HG03558 (cell line): ENCODE data around the gene BAHCC1.

ENCODE experiments used
- ATAC-seq: cut with Tn5 transposase; IDR thresholded peaks from one replicate; pipeline ENCODE4 v1.9.1; 2021; ENCODE audit warnings: moderate number of reproducible peaks; ENCODE audit not compliant: unreplicated experiment; ENCODE audit errors: extremely low read depth

BAHCC1 gene

GRCh38 chr17:81509207-81509971 is 114.1 kb downstream of the BAHCC1 start:
- no peak for ATAC-seq

DNA sequence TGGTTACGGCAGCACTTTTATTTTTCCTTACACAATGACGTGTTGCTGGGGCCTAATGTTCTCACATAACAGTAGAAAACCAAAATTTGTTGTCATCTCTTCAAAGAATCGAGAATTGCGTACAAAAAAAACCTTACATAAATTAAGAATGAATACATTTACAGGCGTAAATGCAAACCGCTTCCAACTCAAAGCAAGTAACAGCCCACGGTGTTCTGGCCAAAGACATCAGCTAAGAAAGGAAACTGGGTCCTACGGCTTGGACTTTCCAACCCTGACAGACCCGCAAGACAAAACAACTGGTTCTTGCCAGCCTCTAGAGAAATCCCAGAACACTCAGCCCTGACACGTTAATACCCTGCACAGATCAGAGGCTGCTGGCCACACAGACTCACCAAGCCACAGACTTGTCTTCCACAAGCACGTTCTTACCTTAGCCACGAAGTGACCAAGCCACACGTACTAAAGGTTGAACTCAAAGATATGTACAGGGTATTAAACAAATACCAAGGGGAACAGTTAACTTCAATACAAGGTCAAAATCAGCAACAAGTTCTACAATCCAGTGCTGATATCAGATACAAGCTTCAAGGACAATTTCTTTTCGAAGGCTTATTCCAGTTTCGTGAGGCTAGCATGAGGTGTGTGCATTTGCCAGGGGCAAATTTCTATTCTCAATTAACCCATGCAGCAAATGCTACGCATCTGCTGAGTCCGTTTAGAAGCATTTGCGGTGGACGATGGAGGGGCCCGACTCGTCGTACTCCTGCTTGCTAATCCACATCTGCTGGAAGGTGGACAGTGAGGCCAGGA is 114.9 kb downstream of the BAHCC1 start:
- ATAC-seq = no peak

GRCh38 chr17:81510785-81511553 is 115.7 kb downstream of the BAHCC1 start:
- ATAC-seq = no peak

DNA sequence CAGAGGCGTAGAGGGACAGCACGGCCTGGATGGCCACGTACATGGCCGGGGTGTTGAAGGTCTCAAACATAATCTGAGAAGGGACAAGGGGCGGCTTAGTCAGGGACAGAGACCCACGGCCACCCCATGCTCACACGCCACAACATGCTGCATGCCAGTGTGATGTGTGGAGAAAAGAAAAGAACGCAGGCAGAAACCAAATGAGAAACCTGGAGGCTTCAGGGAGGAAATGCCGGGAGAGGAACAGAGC is 116.2 kb downstream of the BAHCC1 start:
- ATAC-seq = no peak

DNA sequence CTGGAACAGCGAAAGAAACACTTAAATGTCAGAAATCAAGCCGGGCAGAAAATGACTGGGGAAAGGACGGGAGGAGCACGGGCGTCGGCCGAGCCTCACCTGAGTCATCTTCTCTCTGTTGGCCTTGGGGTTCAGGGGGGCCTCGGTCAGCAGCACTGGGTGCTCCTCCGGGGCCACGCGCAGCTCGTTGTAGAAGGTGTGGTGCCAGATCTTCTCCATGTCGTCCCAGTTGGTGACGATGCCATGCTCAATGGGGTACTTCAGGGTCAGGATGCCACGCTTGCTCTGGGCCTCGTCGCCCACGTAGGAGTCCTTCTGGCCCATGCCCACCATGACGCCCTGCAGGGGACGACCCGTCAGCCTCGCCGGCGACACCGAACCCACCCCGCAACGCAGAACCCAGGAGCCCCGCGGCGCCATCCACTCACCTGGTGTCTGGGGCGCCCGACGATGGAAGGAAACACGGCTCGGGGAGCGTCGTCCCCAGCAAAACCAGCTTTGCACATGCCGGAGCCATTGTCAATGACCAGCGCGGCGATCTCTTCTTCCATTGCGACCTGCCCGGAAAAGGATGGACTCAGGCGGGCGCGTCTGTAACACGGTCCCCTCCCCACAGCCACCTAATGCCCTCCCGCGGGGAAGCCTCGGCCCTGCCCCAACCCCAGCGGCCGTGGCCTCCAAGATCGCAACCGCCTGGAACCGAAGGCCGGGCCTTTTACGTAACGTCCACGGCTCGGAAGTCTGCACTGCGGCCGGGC is 116.7 kb downstream of the BAHCC1 start:
- no peak for ATAC-seq

- ATAC-seq = no peak
Measured at GRCh38 chr17:81512562-81513371, 117.5 kb downstream of the BAHCC1 start, which contains the start of gene ACTG1. ACTG1 (minus strand) TSS chr17:81512799; CDS start chr17:81512354, 445 bp downstream.

DNA sequence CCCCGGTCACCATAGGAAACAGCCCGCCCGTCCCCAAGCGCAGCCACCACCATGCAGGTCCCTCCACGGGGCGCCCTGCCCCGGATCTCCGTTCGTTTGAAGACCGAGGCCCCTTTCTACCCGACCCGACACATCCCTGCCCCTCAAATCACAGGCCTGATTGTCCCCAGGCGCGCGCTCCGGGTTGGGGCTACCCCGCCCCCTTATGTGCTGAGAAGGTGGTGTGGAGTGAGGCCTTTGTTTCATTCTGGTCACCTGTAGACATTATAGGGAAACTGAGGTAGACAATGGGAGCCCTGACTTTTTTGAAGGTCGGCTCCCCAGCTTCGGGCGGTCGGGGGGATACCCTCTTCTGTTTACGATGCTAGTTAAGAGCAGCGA is 118.1 kb downstream of the BAHCC1 start:
- no peak for ATAC-seq

DNA sequence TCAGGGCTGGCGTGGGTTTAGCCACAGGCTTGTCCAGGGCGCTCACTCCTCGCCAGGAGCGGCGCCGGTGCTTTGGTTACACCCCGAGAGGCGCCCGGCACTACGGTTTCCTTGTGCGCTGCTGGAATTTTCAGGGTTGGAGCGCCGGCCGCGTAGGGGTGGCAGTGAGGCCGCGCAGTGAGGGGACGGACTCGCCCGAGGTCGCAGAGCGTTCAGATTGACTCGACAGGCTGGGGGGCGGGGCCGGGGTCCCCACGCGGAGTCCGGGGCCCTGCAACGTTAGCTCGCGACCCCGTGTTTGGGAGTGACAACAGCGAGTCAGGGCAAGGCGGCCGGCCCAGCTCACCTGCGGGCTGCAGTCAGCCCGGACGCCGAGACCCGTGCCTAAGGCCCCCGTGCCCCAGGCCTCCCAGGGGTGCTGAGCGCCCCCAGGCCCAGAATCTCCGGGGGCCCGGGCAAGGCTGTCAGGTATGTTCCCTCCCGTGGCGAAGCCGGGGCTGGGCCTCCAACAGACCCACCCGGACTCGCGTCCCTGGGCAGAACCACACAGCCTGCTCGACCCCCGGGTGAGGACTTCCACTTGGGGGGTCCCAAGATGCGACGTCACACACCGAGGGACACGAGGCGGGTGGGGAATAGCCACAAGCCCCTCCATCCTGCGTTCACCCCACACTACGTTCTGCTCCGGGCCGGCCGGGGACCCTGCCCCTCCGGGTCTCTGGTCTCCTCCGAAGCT is 118.7 kb downstream of the BAHCC1 start:
- ATAC-seq = no peak

DNA sequence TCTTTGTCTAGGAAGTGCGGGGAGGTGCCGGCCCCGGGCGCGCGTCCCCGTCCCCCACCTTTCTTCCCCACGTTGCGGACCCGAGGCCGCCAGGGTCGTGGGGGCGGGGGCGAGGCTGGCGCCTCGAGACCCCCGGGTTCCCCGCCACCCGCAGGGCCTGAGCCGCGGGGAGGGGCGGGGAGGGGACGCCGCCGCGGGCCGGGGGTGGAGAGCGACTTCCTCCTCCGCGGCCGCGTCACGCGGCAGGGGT is 119.2 kb downstream of the BAHCC1 start:
- ATAC-seq = no peak

- no peak for ATAC-seq
Measured at GRCh38 chr17:81514739-81515529, 119.7 kb downstream of the BAHCC1 start.

GRCh38 chr17:81515530-81516041 is 120.3 kb downstream of the BAHCC1 start:
- ATAC-seq = no peak
